Hepatocyte (in vitro differentiated cells): Measurements from ENCODE around the gene RAPGEF5. TPM values are rescaled to one million over a fixed set of nuclear protein-coding genes. Genes with fewer than 3 reads are reported as not detected.

ENCODE experiments used
- DNase-seq: peaks from one replicate; pipeline ENCODE4 v3.0.0-alpha.2; 2016; ENCODE audit warnings: low spot score
- H2AFZ ChIP-seq: fragments of 200-600 bp; sonication (generic); 2 replicates; pipeline ENCODE4 v1.6.0; 2016; ENCODE audit warnings: antibody characterized with exemption, mild to moderate bottlenecking
- H3K27ac ChIP-seq: fragments of 200-600 bp; sonication (generic); 2 replicates; pipeline ENCODE4 v1.5.1; 2016; ENCODE audit warnings: mild to moderate bottlenecking
- H3K27me3 ChIP-seq: fragments of 200-600 bp; sonication (generic); 2 replicates; pipeline ENCODE4 v1.6.1; 2016
- H3K36me3 ChIP-seq: fragments of 200-600 bp; sonication (generic); replicated peaks from 2 replicates; pipeline ENCODE4 v1.5.1; 2016; ENCODE audit warnings: low read depth; ENCODE audit not compliant: insufficient read depth
- H3K4me1 ChIP-seq: fragments of 200-600 bp; sonication (generic); 2 replicates; pipeline ENCODE4 v1.5.1; 2016; ENCODE audit warnings: mild to moderate bottlenecking, moderate library complexity; ENCODE audit not compliant: insufficient read depth
- H3K4me2 ChIP-seq: fragments of 200-600 bp; sonication (generic); 2 replicates; pipeline ENCODE4 v1.6.0; 2016
- H3K4me3 ChIP-seq: fragments of 200-600 bp; sonication (generic); 2 replicates; pipeline ENCODE4 v1.5.1; 2016; ENCODE audit warnings: mild to moderate bottlenecking
- H3K79me2 ChIP-seq: fragments of 200-600 bp; sonication (generic); 2 replicates; pipeline ENCODE4 v1.6.0; 2017; ENCODE audit warnings: mild to moderate bottlenecking
- H3K9me2 ChIP-seq: fragments of 200-600 bp; sonication (generic); replicated peaks from 2 replicates; pipeline ENCODE4 v1.6.0; 2017; ENCODE audit warnings: mild to moderate bottlenecking; ENCODE audit not compliant: insufficient read depth
- H3K9me3 ChIP-seq: fragments of 200-600 bp; sonication (generic); 2 replicates; pipeline ENCODE4 v1.5.1; 2016; ENCODE audit warnings: low read depth, mild to moderate bottlenecking
- H4K20me1 ChIP-seq: fragments of 200-600 bp; sonication (generic); 2 replicates; pipeline ENCODE4 v1.6.0; 2016; ENCODE audit warnings: mild to moderate bottlenecking; ENCODE audit not compliant: insufficient read depth, poor library complexity, severe bottlenecking
- EZH2 ChIP-seq: fragments of 200-600 bp; sonication (generic); IDR thresholded peaks from 2 replicates; pipeline ENCODE4 v1.6.1; 2016; ENCODE audit warnings: antibody characterized with exemption, mild to moderate bottlenecking, borderline replicate concordance
- EZH2phosphoT487 ChIP-seq: fragments of 200-600 bp; sonication (generic); IDR thresholded peaks from one replicate; pipeline ENCODE4 v1.6.1; 2018; ENCODE audit warnings: antibody characterized with exemption, mild to moderate bottlenecking, low read depth, moderate library complexity; ENCODE audit not compliant: unreplicated experiment, severe bottlenecking
- WGBS: methylation state at CpG from one replicate; pipeline ENCODE4 v1.1.6; 2016; ENCODE audit warnings: low lambda C conversion rate; ENCODE audit errors: missing lambda C conversion rate; 5-methylcytosine and 5-hydroxymethylcytosine counted together
- polyA plus RNA-seq: library from polyadenylated mRNA; unstranded; fragments of >200 nt; fragmentation: Nextera tagmentation; extraction: Ambion mirVana; gene quantifications from 2 replicates; pipeline ENCODE4 v1.2.1, GENCODE V29; 2016
- total RNA-seq: library from RNA; depleted of rRNA; stranded (reverse); fragments of >200 nt; gene quantifications from 2 replicates; pipeline ENCODE4 v1.2.3, GENCODE V29; 2014
- TF ChIP-seq, protein P1 (sequence below): fragments of 200-600 bp; sonication (generic); IDR thresholded peaks from 2 replicates; pipeline ENCODE4 v1.5.1; 2016; ENCODE audit warnings: antibody characterized with exemption, mild to moderate bottlenecking; ENCODE audit not compliant: poor library complexity

The RAPGEF5 gene
- total and polyA plus RNA-seq, 2 experiments from 2014 or later = 5.2 to 14.5 TPM

DNA sequence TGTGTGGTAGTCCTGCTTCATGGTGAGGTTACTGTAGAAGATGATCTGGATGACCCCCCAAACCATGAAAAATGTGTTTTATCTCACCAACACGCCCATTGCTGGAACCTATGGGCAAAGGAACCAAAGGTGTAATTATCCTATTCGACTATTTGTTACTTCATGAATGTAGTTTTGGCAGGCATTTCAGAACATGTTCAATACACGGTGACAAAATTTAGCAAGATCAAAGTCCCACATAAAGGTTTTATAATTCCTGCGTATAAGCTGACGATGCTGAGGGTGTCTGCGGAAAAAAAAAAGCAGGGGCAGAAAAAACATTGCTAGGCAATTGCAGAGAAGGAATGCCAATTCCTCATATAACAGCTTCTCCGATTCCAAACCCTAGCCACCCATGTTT is 13.3 kb downstream of the RAPGEF5 start:
- 95% methylated on average over 7 of the region's 7 CpGs for WGBS
- no peak overlapping the region for H3K27ac ChIP-seq
- TF ChIP-seq EZH2phosphoT487 = no peak
- TF ChIP-seq, protein P1, sequence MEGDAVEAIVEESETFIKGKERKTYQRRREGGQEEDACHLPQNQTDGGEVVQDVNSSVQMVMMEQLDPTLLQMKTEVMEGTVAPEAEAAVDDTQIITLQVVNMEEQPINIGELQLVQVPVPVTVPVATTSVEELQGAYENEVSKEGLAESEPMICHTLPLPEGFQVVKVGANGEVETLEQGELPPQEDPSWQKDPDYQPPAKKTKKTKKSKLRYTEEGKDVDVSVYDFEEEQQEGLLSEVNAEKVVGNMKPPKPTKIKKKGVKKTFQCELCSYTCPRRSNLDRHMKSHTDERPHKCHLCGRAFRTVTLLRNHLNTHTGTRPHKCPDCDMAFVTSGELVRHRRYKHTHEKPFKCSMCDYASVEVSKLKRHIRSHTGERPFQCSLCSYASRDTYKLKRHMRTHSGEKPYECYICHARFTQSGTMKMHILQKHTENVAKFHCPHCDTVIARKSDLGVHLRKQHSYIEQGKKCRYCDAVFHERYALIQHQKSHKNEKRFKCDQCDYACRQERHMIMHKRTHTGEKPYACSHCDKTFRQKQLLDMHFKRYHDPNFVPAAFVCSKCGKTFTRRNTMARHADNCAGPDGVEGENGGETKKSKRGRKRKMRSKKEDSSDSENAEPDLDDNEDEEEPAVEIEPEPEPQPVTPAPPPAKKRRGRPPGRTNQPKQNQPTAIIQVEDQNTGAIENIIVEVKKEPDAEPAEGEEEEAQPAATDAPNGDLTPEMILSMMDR = no peak
- TF ChIP-seq EZH2 = no peak
- no peak for DNase-seq
- H3K27me3 ChIP-seq = no peaks in the 10 kb centered on the region
- H4K20me1 ChIP-seq = no peaks in the 10 kb centered on the region
- H3K9me3 ChIP-seq = no peaks in the 10 kb centered on the region
- H3K79me2 ChIP-seq = peaks cover 69% of the 10 kb centered on the region
- H3K4me3 ChIP-seq = no peak overlapping the region
- no peak overlapping the region for H3K4me2 ChIP-seq
- H3K4me1 ChIP-seq = peaks cover 22% of the 10 kb centered on the region
- no peak overlapping the region for H2AFZ ChIP-seq
- no peaks in the 10 kb centered on the region for H3K36me3 ChIP-seq
- no peaks in the 10 kb centered on the region for H3K9me2 ChIP-seq

DNA sequence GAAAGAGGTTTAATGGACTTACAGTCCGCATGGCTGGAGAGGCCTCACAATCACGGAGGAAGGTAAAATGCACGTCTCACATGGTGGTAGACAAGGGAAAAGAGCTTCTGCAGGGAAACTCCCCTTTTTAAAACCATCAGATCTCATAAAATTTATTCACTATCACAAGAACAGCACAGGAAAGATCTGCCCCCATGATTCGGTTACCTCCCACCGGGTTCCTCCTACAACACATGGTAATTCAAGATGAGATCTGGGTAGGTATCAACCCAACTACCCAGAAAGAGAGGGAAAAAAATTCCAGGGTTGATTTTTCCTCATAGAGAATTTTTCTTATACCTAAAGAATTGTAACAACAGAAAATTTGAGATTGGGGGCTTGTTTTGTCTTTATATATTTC is 13.9 kb downstream of the RAPGEF5 start:
- Histone ChIP-seq H4K20me1 (no peaks in the 10 kb centered on the region), H3K9me2 (no peaks in the 10 kb centered on the region), H3K9me3 (no peaks in the 10 kb centered on the region), H2AFZ (no peak overlapping the region), H3K36me3 (no peaks in the 10 kb centered on the region), H3K4me3 (no peak overlapping the region), H3K27me3 (no peaks in the 10 kb centered on the region), H3K4me1 (peaks cover 20% of the 10 kb centered on the region), H3K79me2 (peaks cover 66% of the 10 kb centered on the region), H3K4me2 (no peak overlapping the region), H3K27ac (no peak overlapping the region)
- WGBS = 84% methylated on average over 5 of the region's 5 CpGs
- DNase-seq = no peak
- no peak for TF ChIP-seq EZH2
- TF ChIP-seq, protein P1 = no peak
- TF ChIP-seq EZH2phosphoT487 = no peak

DNA sequence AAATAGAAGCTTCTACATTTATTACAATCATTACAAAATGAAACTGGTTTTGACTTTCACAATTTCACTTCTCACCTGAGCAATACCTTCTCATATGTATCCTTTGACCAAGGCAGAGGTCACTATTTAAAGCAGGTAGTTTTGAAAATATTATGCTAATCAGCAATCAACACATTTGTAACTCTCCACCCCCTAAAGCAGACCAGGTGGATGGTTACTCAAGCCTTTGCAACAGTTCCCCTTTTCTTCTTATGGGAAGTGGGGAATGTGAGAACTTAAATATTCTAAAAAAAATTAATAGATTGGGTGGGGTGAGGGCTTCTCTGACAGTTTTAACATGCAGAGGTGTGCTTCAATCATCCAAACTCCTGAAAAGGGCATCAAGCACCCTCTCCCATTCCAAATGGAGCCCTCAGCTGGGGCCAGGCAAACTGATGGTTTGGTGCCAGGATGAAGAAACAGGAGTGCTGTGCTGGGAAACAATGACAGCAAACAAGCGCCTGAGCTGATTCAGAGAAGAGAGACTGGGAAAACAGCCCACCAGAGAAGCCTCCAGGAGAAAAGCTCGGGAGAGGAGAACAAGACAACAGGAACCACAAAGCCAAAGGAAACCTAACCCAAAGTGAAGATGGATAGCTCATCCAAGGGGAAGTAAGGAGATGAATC is 17.1 kb downstream of the RAPGEF5 start:
- no peak for TF ChIP-seq EZH2phosphoT487
- TF ChIP-seq, protein P1 = no peak
- no peak for TF ChIP-seq EZH2
- Histone ChIP-seq H3K27ac (peak overlapping the region; percentile 76), H2AFZ (no peak overlapping the region), H3K4me3 (no peak overlapping the region), H3K9me3 (no peaks in the 10 kb centered on the region), H4K20me1 (no peaks in the 10 kb centered on the region), H3K79me2 (peaks cover 63% of the 10 kb centered on the region), H3K36me3 (no peaks in the 10 kb centered on the region), H3K27me3 (no peaks in the 10 kb centered on the region), H3K4me2 (no peak overlapping the region), H3K9me2 (no peaks in the 10 kb centered on the region), H3K4me1 (peaks cover 10% of the 10 kb centered on the region)
- DNase-seq = no peak
- 81% methylated on average over 2 of the region's 2 CpGs for WGBS
